ENCODE measurements around the gene LYPD6B.

The LYPD6B gene

GRCh38 chr2:149089068-149089467, 50.6 kb downstream of the LYPD6B start:
- TF ChIP-seq, protein P1, sequence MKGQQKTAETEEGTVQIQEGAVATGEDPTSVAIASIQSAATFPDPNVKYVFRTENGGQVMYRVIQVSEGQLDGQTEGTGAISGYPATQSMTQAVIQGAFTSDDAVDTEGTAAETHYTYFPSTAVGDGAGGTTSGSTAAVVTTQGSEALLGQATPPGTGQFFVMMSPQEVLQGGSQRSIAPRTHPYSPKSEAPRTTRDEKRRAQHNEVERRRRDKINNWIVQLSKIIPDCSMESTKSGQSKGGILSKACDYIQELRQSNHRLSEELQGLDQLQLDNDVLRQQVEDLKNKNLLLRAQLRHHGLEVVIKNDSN (IDR thresholded peaks at IDR 0.05) = no peak
- TF ChIP-seq TCF12 (IDR thresholded peaks at IDR 0.05; ENCODE audit: low read depth) (no peak), MAX (IDR thresholded peaks at IDR 0.05) (no peak), TAF1 (IDR thresholded peaks at IDR 0.05; ENCODE audit: low read depth) (no peak), EGR1 (IDR thresholded peaks at IDR 0.05) (no peak), TEAD4 (IDR thresholded peaks at IDR 0.05) (no peak), CEBPB (IDR thresholded peaks at IDR 0.05) (no peak), NFIC (IDR thresholded peaks at IDR 0.05) (no peak), CREB1 (IDR thresholded peaks at IDR 0.05; ENCODE audit: low read depth) (no peak), EP300 (IDR thresholded peaks at IDR 0.05; ENCODE audit: borderline replicate concordance) (no peak), ZBTB7A (IDR thresholded peaks at IDR 0.05; ENCODE audit: low read depth) (no peak), FOXM1 (IDR thresholded peaks at IDR 0.05; ENCODE audit: borderline replicate concordance, low read depth) (no peak), RAD21 (IDR thresholded peaks at IDR 0.05; ENCODE audit: low read depth) (no peak), YY1 (IDR thresholded peaks at IDR 0.05; ENCODE audit: low read depth) (no peak)
- TF ChIP-seq, protein P2, sequence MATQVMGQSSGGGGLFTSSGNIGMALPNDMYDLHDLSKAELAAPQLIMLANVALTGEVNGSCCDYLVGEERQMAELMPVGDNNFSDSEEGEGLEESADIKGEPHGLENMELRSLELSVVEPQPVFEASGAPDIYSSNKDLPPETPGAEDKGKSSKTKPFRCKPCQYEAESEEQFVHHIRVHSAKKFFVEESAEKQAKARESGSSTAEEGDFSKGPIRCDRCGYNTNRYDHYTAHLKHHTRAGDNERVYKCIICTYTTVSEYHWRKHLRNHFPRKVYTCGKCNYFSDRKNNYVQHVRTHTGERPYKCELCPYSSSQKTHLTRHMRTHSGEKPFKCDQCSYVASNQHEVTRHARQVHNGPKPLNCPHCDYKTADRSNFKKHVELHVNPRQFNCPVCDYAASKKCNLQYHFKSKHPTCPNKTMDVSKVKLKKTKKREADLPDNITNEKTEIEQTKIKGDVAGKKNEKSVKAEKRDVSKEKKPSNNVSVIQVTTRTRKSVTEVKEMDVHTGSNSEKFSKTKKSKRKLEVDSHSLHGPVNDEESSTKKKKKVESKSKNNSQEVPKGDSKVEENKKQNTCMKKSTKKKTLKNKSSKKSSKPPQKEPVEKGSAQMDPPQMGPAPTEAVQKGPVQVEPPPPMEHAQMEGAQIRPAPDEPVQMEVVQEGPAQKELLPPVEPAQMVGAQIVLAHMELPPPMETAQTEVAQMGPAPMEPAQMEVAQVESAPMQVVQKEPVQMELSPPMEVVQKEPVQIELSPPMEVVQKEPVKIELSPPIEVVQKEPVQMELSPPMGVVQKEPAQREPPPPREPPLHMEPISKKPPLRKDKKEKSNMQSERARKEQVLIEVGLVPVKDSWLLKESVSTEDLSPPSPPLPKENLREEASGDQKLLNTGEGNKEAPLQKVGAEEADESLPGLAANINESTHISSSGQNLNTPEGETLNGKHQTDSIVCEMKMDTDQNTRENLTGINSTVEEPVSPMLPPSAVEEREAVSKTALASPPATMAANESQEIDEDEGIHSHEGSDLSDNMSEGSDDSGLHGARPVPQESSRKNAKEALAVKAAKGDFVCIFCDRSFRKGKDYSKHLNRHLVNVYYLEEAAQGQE (IDR thresholded peaks at IDR 0.05; ENCODE audit: low read depth) = no peak

DNA sequence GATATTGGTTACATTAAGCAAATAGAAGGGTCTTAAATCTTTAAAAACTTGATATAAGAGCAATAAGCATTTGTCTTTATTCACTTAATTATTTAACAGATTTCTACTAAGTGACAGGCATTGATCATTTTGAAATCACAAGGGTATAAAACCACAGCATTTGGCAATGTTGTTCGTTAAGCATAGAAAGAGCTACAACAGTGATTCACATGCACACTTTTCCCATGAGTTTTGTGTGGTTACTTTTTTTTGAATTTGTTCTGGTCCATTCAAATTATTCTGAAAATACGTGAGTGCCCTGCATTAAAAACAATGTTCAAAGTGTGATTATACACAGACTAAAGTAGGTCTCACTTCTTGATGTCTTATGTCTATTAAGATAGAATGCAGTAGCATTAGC, 52.2 kb downstream of the LYPD6B start:
- TF ChIP-seq TAF1 (IDR thresholded peaks at IDR 0.05; ENCODE audit: low read depth) = no peak
- no peak for TF ChIP-seq ZBTB7A (IDR thresholded peaks at IDR 0.05; ENCODE audit: low read depth)
- TF ChIP-seq, protein P2 (IDR thresholded peaks at IDR 0.05; ENCODE audit: low read depth) = no peak
- TF ChIP-seq CEBPB (IDR thresholded peaks at IDR 0.05) = no peak
- no peak for TF ChIP-seq TCF12 (IDR thresholded peaks at IDR 0.05; ENCODE audit: low read depth)
- no peak for TF ChIP-seq TEAD4 (IDR thresholded peaks at IDR 0.05)
- no peak for TF ChIP-seq YY1 (IDR thresholded peaks at IDR 0.05; ENCODE audit: low read depth)
- TF ChIP-seq CREB1 (IDR thresholded peaks at IDR 0.05; ENCODE audit: low read depth) = no peak
- no peak for TF ChIP-seq NFIC (IDR thresholded peaks at IDR 0.05)
- TF ChIP-seq RAD21 (IDR thresholded peaks at IDR 0.05; ENCODE audit: low read depth) = no peak
- no peak for TF ChIP-seq FOXM1 (IDR thresholded peaks at IDR 0.05; ENCODE audit: borderline replicate concordance, low read depth)
- TF ChIP-seq EGR1 (IDR thresholded peaks at IDR 0.05) = no peak
- no peak for TF ChIP-seq MAX (IDR thresholded peaks at IDR 0.05)
- no peak for TF ChIP-seq EP300 (IDR thresholded peaks at IDR 0.05; ENCODE audit: borderline replicate concordance)
- TF ChIP-seq, protein P1 (IDR thresholded peaks at IDR 0.05) = no peak

DNA sequence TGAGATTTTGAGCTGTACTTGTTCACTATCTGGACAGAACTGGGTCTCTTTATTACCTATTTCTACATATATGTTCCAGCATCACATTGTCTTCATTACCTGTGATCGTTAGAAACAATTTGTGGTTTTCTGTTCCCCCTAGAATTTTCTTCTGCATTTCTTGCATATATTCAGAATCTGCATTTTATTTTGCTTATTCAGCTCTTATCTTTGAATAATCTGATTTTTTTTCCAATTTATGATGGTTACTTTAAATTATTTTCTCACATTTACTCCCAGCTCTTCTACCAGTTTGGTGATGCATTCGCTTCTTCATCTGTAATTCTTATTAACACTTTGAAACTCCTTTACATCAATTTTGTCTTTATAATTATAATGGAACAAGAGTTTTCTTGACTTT, 55.1 kb downstream of the LYPD6B start:
- TF ChIP-seq NFIC (IDR thresholded peaks at IDR 0.05) (no peak), CREB1 (IDR thresholded peaks at IDR 0.05; ENCODE audit: low read depth) (no peak), MAX (IDR thresholded peaks at IDR 0.05) (no peak), TEAD4 (IDR thresholded peaks at IDR 0.05) (no peak), ZBTB7A (IDR thresholded peaks at IDR 0.05; ENCODE audit: low read depth) (no peak), CEBPB (IDR thresholded peaks at IDR 0.05) (no peak), TCF12 (IDR thresholded peaks at IDR 0.05; ENCODE audit: low read depth) (no peak), TAF1 (IDR thresholded peaks at IDR 0.05; ENCODE audit: low read depth) (no peak), RAD21 (IDR thresholded peaks at IDR 0.05; ENCODE audit: low read depth) (no peak), EP300 (IDR thresholded peaks at IDR 0.05; ENCODE audit: borderline replicate concordance) (no peak)
- TF ChIP-seq, protein P1 (IDR thresholded peaks at IDR 0.05) = no peak
- TF ChIP-seq, protein P2 (IDR thresholded peaks at IDR 0.05; ENCODE audit: low read depth) = no peak

Measured in Ishikawa (cell line).